ENCODE measurements around the gene GRM3. TPM values are rescaled to one million over a fixed set of nuclear protein-coding genes. Genes with fewer than 3 reads are reported as not detected.

The GRM3 gene
- total and polyA plus RNA-seq, 2 donors (not counting 3 experiments of a cell fraction or from before 2014, with no cell fraction given): not detected

DNA sequence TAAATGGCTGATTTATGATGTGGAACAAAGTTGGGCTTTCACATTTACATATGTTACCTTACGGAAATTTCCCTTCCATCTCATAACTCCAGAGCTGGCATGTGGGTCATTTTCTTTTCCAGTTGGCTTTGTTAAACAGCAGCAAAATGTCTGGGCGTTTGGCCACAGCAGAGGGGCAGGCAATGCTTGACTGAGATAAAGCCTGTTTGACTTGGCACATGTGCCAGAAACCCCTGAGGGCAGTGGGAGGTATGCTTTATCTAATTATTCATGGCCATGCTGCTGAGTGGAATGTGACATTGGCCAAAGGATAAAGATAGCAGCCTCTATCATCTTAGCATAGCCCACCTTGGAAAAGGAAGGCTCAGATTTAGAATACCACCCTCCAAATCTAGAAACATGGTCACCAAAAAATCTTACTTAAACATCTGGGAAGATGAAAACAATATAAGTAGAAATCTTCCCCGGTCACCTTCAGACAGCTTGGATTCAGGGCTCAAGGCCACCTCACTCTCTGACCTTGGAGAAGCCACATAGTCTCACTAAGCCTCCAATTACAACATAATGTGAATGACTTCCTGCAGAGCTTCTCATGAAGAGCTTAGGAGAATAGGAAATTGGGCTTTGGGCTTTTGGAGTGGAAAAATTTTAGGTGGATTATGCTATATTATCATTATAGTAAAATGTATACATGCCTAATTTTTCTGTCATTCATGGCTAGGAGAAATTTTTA is 101.5 kb downstream of the GRM3 start:
- Histone ChIP-seq H3K9me1 (replicated peaks; ENCODE audit: control insufficient read depth, extremely low read depth, insufficient read depth, low read length) (no peaks in the 10 kb centered on the region), H3K4me1 (ENCODE audit: control insufficient read depth, extremely low read depth, insufficient read depth, low read length) (no peaks in the 10 kb centered on the region), H3K9me3 (replicated peaks; ENCODE audit: control insufficient read depth, insufficient read depth, low read length) (no peaks in the 10 kb centered on the region), H3K4me3 (replicated peaks in 1 of 3; ENCODE audit: insufficient read depth in 1 of 3, low read depth in 1 of 3, low read length in 3 of 3) (no peak overlapping the region), H3K9ac (replicated peaks; ENCODE audit: extremely low read depth, insufficient read depth, low read length) (no peak overlapping the region), H3K4me2 (ENCODE audit: insufficient read depth, low read length) (no peak overlapping the region), H3K27ac (ENCODE audit: insufficient read depth, low read depth, low read length) (no peak overlapping the region), H3K79me2 (ENCODE audit: control insufficient read depth, insufficient read depth, low read length) (no peaks in the 10 kb centered on the region), H3K36me3 (ENCODE audit: control insufficient read depth in 2 of 2, extremely low read depth in 1 of 2, insufficient read depth in 2 of 2, low read length in 2 of 2) (no peaks in the 10 kb centered on the region), H3K27me3 (ENCODE audit: control insufficient read depth in 2 of 2, insufficient read depth in 2 of 2, low read length in 2 of 2) (no peaks in the 10 kb centered on the region), H4K20me1 (replicated peaks; ENCODE audit: control insufficient read depth, extremely low read depth, insufficient read depth, low read length) (no peaks in the 10 kb centered on the region), H2AFZ (ENCODE audit: low read depth, low read length) (no peak overlapping the region)
- intact Hi-C loops (cut with micrococcal nuclease) (no loop called here), dilution Hi-C loops (cut with MboI; ENCODE audit: extremely low pct_ligation_motif_present, low sequenced_read_pairs) (no loop called here)
- ChIA-PET POLR2A (no interaction called here), CTCF (no interaction called here)
- no TSS peak for BruUV-seq (replicated peaks)
- DNase-seq (ENCODE audit: low read depth, low spot score) (no peak), FAIRE-seq (no peak)
- TF ChIP-seq POLR2A (IDR thresholded peaks at IDR 0.05; ENCODE audit: low read depth, low read length): no peak

DNA sequence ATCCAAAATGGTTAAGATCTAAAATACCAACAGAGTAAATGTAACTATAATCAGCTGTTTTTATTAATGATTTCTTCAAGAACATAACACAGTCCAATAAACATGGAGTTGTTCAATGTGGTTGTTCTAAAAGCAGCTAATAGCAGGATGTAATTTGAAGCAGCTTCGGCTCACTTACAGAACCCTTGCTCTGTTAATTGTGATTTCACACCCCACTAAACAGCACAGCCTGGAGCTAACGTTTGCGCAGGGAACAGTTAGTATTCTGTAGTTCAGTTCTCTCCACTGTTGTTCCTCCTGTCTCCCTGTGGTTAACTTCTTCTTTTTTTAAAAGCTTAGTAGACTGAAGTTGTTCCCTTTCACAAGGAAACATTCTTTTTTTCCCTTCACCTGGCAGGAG is 104.0 kb downstream of the GRM3 start:
- no peak for FAIRE-seq
- CTCF ChIA-PET: no interaction called here
- dilution Hi-C loops (cut with MboI; ENCODE audit: extremely low pct_ligation_motif_present, low sequenced_read_pairs): no loop called here

More for the DNA sequence above, 104.0 kb downstream of the GRM3 start:
- POLR2A ChIA-PET: no interaction called here
- Histone ChIP-seq H3K9me1 (replicated peaks; ENCODE audit: control insufficient read depth, extremely low read depth, insufficient read depth, low read length) (no peaks in the 10 kb centered on the region), H3K9ac (replicated peaks; ENCODE audit: extremely low read depth, insufficient read depth, low read length) (no peak overlapping the region), H3K4me2 (ENCODE audit: insufficient read depth, low read length) (no peak overlapping the region), H3K79me2 (ENCODE audit: control insufficient read depth, insufficient read depth, low read length) (no peaks in the 10 kb centered on the region), H3K4me3 (replicated peaks in 1 of 3; ENCODE audit: insufficient read depth in 1 of 3, low read depth in 1 of 3, low read length in 3 of 3) (no peak overlapping the region), H2AFZ (ENCODE audit: low read depth, low read length) (no peak overlapping the region), H3K27ac (ENCODE audit: insufficient read depth, low read depth, low read length) (no peak overlapping the region), H4K20me1 (replicated peaks; ENCODE audit: control insufficient read depth, extremely low read depth, insufficient read depth, low read length) (no peaks in the 10 kb centered on the region), H3K27me3 (ENCODE audit: control insufficient read depth in 2 of 2, insufficient read depth in 2 of 2, low read length in 2 of 2) (no peaks in the 10 kb centered on the region), H3K36me3 (ENCODE audit: control insufficient read depth in 2 of 2, extremely low read depth in 1 of 2, insufficient read depth in 2 of 2, low read length in 2 of 2) (no peaks in the 10 kb centered on the region), H3K4me1 (ENCODE audit: control insufficient read depth, extremely low read depth, insufficient read depth, low read length) (no peaks in the 10 kb centered on the region), H3K9me3 (replicated peaks; ENCODE audit: control insufficient read depth, insufficient read depth, low read length) (no peaks in the 10 kb centered on the region)
- intact Hi-C loops (cut with micrococcal nuclease): no loop called here
- no TSS peak for BruUV-seq (replicated peaks)
- TF ChIP-seq POLR2AphosphoS5 (IDR thresholded peaks at IDR 0.05; ENCODE audit: insufficient read depth, low read depth, low read length): no peak
- DNase-seq (ENCODE audit: low read depth, low spot score): no peak
